Kidney epithelial cell (primary cell): Measurements from ENCODE around the gene CNTF. TPM values are rescaled to one million over a fixed set of nuclear protein-coding genes. Genes with fewer than 3 reads are reported as not detected.

Experiments
- DNase-seq: peaks from one replicate; pipeline ENCODE4 v3.0.0-alpha.2; 2010; ENCODE audit warnings: low read depth
- H3K27me3 ChIP-seq: 2 replicates; pipeline ENCODE4 v1.6.0; 2011; ENCODE audit warnings: low read length; ENCODE audit not compliant: control insufficient read depth, insufficient read depth
- H3K36me3 ChIP-seq: 2 replicates; pipeline ENCODE4 v1.5.1; 2011; ENCODE audit warnings: low read length; ENCODE audit not compliant: control insufficient read depth, insufficient read depth
- H3K4me3 ChIP-seq: 2 replicates; pipeline ENCODE4 v1.5.1; 2011; ENCODE audit warnings: low read depth, mild to moderate bottlenecking, control low read depth, low read length
- total RNA-seq: library from RNA; depleted of rRNA; stranded (reverse); fragments of >200 nt; gene quantifications from 2 replicates; pipeline ENCODE4 v1.2.3, GENCODE V29; 2015
- TF ChIP-seq, protein P1 (sequence below): IDR thresholded peaks from 2 replicates; pipeline ENCODE4 v1.5.1; 2011; ENCODE audit warnings: mild to moderate bottlenecking, moderate library complexity, low read length, control low read depth, inconsistent platforms; ENCODE audit not compliant: insufficient read depth, poor library complexity, severe bottlenecking

CNTF gene
- total RNA-seq, 1 donor from 2014 or later, result 1.1 TPM

DNA sequence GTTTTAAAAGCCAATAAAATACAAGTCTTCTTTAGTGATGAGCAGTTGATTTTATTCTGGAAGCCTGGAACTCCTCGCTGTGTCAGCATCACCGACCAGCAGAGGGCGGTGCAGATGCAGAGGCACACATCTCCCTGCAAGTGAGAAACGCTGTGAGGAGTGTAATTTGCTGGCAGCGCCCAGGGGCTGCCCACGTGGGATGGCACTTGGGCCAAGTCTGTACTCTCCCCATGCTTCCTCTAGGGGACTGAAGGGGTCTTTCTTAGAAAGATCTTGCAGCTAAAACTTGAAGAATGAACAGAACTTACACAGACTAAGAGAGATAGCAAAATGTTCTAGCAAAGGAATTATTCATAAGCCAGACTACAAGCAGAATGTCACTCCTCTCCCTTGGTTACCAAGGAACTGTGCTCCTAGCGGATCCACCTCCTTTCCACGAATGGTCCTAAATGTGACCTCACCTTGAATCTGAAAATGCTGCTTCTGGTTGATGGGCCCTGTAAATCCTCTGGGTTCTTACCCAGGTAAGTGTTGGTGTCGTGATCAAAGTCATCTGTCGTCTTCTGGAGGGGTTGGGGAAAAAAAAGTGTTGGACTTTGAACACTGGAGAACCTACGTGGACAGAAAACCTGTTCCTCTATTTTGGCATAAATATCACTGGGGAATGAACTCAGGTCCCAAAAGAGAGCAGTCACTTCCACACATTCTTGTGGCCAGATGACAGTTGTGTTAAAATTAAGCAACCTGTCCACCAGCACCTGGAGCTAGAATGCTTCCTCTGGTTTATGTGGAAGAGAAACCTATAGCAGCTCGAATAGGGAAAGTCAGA is 31.8 kb downstream of the CNTF start:
- DNase-seq, result peak; percentile 25
- H3K36me3 ChIP-seq, result no peaks in the 10 kb centered on the region
- H3K4me3 ChIP-seq, result no peak overlapping the region
- no peaks in the 10 kb centered on the region for H3K27me3 ChIP-seq
- TF ChIP-seq, protein P1, sequence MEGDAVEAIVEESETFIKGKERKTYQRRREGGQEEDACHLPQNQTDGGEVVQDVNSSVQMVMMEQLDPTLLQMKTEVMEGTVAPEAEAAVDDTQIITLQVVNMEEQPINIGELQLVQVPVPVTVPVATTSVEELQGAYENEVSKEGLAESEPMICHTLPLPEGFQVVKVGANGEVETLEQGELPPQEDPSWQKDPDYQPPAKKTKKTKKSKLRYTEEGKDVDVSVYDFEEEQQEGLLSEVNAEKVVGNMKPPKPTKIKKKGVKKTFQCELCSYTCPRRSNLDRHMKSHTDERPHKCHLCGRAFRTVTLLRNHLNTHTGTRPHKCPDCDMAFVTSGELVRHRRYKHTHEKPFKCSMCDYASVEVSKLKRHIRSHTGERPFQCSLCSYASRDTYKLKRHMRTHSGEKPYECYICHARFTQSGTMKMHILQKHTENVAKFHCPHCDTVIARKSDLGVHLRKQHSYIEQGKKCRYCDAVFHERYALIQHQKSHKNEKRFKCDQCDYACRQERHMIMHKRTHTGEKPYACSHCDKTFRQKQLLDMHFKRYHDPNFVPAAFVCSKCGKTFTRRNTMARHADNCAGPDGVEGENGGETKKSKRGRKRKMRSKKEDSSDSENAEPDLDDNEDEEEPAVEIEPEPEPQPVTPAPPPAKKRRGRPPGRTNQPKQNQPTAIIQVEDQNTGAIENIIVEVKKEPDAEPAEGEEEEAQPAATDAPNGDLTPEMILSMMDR, result peak; percentile 92

DNA sequence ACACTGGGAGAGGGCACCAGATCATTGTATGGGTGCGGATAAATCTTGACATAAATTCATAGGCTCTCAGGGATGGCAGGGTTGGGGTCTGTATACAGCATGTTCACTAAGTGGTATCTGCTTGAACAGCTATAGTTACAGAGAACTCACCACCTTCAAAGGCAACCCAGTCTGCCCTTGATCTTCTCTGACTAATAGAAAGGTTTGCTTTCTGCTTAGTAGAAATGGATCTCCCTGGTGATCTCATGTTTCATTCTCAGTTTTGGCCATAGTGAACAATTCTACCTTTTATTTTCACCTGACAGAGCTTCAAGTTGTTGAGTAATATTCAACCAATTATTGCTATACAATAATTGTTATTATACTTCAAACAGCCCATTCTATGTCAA is 32.4 kb downstream of the CNTF start:
- no peak overlapping the region for H3K4me3 ChIP-seq

DNA sequence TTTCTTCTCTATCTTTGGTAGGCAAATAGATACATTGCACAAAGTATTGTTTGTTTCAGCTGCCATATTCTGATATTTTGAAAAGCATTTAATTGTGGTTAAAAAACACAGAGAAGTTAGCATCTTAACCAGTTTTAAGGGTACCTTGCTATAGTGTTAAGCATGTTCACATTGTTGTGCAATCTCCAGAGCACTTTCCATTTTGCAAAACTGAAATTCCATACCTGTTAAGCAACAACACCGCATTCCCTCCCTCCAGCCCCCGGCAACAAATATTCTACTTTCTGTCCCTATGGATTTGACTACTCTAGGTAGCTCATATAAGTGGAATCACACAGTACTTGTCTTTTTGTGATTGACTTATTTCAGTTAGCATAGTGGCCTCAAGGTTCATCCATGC is 33.9 kb downstream of the CNTF start:
- TF ChIP-seq, protein P1, result no peak
- H3K4me3 ChIP-seq, result no peak overlapping the region
- no peaks in the 10 kb centered on the region for H3K27me3 ChIP-seq
- DNase-seq, result no peak
- no peaks in the 10 kb centered on the region for H3K36me3 ChIP-seq

More for the DNA sequence above, 32.4 kb downstream of the CNTF start:
- Histone ChIP-seq H3K36me3 (no peaks in the 10 kb centered on the region), H3K27me3 (no peaks in the 10 kb centered on the region)
- TF ChIP-seq, protein P1, result no peak
- DNase-seq, result no peak

DNA sequence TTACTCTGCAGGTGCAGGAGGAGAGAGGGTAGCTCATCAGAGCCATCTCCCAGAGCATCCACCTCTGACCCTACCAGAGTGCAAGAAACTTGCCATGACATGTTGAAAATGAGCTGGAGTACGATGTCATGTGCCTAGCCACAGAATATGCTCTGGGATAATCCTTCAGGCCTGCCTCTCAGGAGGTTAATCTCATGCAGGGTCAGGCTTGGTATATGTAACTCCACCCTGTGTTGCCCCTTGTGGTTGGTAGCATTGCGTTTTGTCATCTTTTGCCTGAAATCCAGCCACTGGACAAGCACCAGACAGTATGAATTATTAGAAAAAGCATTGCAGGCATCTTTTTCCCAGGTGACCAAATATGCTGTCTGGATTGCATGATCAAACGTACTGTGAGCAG is 36.2 kb downstream of the CNTF start:
- Histone ChIP-seq H3K4me3 (no peak overlapping the region), H3K27me3 (no peaks in the 10 kb centered on the region), H3K36me3 (no peaks in the 10 kb centered on the region)
- no peak for DNase-seq
- TF ChIP-seq, protein P1, result no peak

DNA sequence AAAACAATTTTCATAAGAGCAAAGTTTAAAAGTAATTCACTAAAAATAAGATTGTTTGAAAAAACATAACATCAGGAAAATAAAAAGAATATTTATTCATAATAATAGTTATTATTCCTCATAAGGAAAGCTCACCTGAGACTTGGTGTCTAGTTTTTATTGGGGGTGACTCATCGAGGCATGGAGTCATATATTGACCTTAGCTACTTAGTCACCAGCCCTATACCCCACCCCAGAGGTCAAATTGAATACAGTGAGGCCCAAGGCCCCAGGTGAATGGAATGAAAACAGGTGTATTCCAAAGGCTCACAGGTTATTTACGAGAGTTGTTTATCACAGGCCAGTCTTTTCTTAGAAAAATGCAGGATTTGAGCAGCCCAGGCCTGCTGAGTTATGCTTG is 36.9 kb downstream of the CNTF start:
- no peak overlapping the region for H3K4me3 ChIP-seq
- TF ChIP-seq, protein P1, result no peak
- no peaks in the 10 kb centered on the region for H3K36me3 ChIP-seq
- DNase-seq, result peak; percentile 4
- H3K27me3 ChIP-seq, result no peaks in the 10 kb centered on the region
